NCI-H748 treated with DMSO at 0.1 percent for 48 hours (cell line): ENCODE measurements around the gene DDX47.
"Not testable (repeated sequence)": the region's sequence is repeated elsewhere in the genome, so short reads cannot be mapped to it uniquely, and the experiment has no call there.

Source experiments
- DNase-seq: peaks from one replicate; lab custom pipeline; 2025; lab: John Stamatoyannopoulos, UW

The DDX47 gene

GRCh38 chr12:12823300-12823699, 10.2 kb downstream of the DDX47 start:
- no peak for DNase-seq

- DNase-seq = no peak
These were observed 10.7 kb downstream of the DDX47 start for GRCh38 chr12:12823811-12824210.

- DNase-seq = no peak
These were observed 22.4 kb downstream of the DDX47 start for GRCh38 chr12:12835378-12836146.

- no peak for DNase-seq
These were observed 23.4 kb downstream of the DDX47 start for GRCh38 chr12:12836571-12836970.

- no peak for DNase-seq
These were observed 24.1 kb downstream of the DDX47 start for GRCh38 chr12:12837025-12837812.

- no peak for DNase-seq
These were observed 24.6 kb downstream of the DDX47 start for GRCh38 chr12:12837813-12838153.

- DNase-seq = no peak
These were observed 25.9 kb downstream of the DDX47 start for GRCh38 chr12:12839003-12839395.

GRCh38 chr12:12839439-12839838, 26.3 kb downstream of the DDX47 start:
- DNase-seq = not testable (repeated sequence)

- DNase-seq = no peak
These were observed 26.9 kb downstream of the DDX47 start for GRCh38 chr12:12839873-12840579.

GRCh38 chr12:12840580-12840899, 27.4 kb downstream of the DDX47 start:
- DNase-seq = no peak

GRCh38 chr12:12841428-12841827, 28.3 kb downstream of the DDX47 start:
- not testable (repeated sequence) for DNase-seq

- no peak for DNase-seq
These were observed 32.7 kb downstream of the DDX47 start for GRCh38 chr12:12845794-12846243.

- DNase-seq = not testable (repeated sequence)
These were observed 33.6 kb downstream of the DDX47 start for GRCh38 chr12:12846780-12847179.

- no peak for DNase-seq
These were observed 40.3 kb downstream of the DDX47 start for GRCh38 chr12:12853435-12853834.

GRCh38 chr12:12859690-12860089, 46.5 kb downstream of the DDX47 start:
- no peak for DNase-seq

GRCh38 chr12:12864243-12864642, 51.1 kb downstream of the DDX47 start:
- no peak for DNase-seq

GRCh38 chr12:12868477-12869235, 55.5 kb downstream of the DDX47 start:
- no peak for DNase-seq

GRCh38 chr12:12870465-12870864, 57.3 kb downstream of the DDX47 start:
- no peak for DNase-seq

GRCh38 chr12:12871587-12872138, 58.5 kb downstream of the DDX47 start:
- no peak for DNase-seq

GRCh38 chr12:12872139-12872933, 59.2 kb downstream of the DDX47 start:
- peak; percentile 63 for DNase-seq

- DNase-seq = no peak
These were observed 59.8 kb downstream of the DDX47 start for GRCh38 chr12:12872934-12873275.
